ENCODE measurements around the gene TREML1.
A peak's percentile ranks its signal among the peaks of the same experiment; 100 is the strongest.

The TREML1 gene, protein sequence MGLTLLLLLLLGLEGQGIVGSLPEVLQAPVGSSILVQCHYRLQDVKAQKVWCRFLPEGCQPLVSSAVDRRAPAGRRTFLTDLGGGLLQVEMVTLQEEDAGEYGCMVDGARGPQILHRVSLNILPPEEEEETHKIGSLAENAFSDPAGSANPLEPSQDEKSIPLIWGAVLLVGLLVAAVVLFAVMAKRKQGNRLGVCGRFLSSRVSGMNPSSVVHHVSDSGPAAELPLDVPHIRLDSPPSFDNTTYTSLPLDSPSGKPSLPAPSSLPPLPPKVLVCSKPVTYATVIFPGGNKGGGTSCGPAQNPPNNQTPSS

GRCh38 chr6:41153992-41154625 is at the start of gene TREML1:
TREML1 (minus strand) TSS chr6:41154347; CDS start chr6:41154288, 59 bp downstream.
- no peak for DNase-seq (ENCODE audit: low read depth)
- no peak within 1 kb of the TSS for H3K9ac ChIP-seq (ENCODE audit: low read length)
- H3K9me3 ChIP-seq (ENCODE audit: control insufficient read depth, low read length), result no peaks in the 10 kb centered on the region
- no peaks in the 10 kb centered on the region for H3K4me1 ChIP-seq (ENCODE audit: control insufficient read depth, insufficient read depth, low read length)
- no peaks in the 10 kb centered on the region for H3K36me3 ChIP-seq (ENCODE audit: control insufficient read depth, insufficient read depth, low read length, severe bottlenecking)
- peaks cover 24% of the 10 kb centered on the region for H3K27me3 ChIP-seq (replicated peaks; ENCODE audit: control insufficient read depth, insufficient read depth, low read length)
- H3K4me3 ChIP-seq (ENCODE audit: low read length), result no peak within 1 kb of the TSS

GRCh38 chr6:41201764-41202173 is 47.6 kb upstream of the TREML1 start:
- Histone ChIP-seq H3K9me3 (ENCODE audit: control insufficient read depth, low read length) (peaks cover 6% of the 10 kb centered on the region), H3K36me3 (ENCODE audit: control insufficient read depth, insufficient read depth, low read length, severe bottlenecking) (no peaks in the 10 kb centered on the region), H3K9ac (ENCODE audit: low read length) (no peak overlapping the region), H3K27me3 (replicated peaks; ENCODE audit: control insufficient read depth, insufficient read depth, low read length) (peaks cover 8% of the 10 kb centered on the region), H3K4me1 (ENCODE audit: control insufficient read depth, insufficient read depth, low read length) (peaks cover 3% of the 10 kb centered on the region), H3K4me3 (ENCODE audit: low read length) (no peak overlapping the region)
- no peak for DNase-seq (ENCODE audit: low read depth)

DNA sequence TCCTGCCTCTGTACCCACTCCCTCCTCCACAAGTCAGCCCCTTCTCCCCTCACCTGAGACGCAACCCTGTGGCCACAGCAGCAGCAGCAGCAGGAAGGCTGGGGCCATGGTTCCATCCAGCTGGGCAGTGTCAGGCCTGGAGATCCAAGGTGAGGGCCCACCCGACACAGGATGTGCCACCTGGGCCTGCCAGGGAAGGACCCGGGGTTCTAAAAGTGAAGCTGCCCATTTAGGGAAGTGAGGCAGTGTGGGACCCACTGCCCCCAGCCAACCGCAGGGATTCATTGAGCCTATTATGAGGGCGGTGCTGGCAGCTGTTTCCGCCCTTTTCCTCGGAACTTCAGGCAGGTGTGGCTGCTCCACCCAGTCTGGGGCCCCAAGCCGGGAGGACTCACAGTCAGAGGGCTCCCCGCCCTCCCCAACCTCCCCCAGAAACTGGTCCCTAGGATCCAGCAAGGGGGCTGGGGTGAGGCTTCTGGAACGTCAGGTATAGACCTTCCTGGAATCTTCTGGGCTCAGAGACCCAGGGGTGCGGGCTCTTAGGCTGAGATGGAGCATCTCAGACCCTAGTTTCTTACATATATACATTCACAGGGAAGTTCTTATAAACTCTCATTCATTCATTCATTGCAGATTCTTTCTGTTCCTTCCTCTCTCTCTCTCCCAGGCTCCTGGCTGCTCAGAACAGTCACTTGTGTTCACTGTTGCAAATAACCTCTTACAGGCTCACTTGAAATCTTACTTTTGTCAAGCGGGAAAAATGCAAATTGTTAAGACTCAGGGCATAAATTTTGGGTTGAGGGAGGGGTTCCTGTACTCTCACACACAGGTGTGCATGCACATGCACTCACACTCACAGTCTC is 47.0 kb upstream of the TREML1 start, which contains the start of gene TREML2:
Gene TREML2, minus strand, starts transcription at position 249 of the 863 bp plus-strand sequence. Its CDS starts 141 bp downstream, at position 108.
- Histone ChIP-seq H3K4me1 (ENCODE audit: control insufficient read depth, insufficient read depth, low read length) (peaks cover 3% of the 10 kb centered on the region), H3K4me3 (ENCODE audit: low read length) (no peak within 1 kb of the TSS), H3K36me3 (ENCODE audit: control insufficient read depth, insufficient read depth, low read length, severe bottlenecking) (no peaks in the 10 kb centered on the region), H3K9me3 (ENCODE audit: control insufficient read depth, low read length) (peaks cover 6% of the 10 kb centered on the region), H3K27me3 (replicated peaks; ENCODE audit: control insufficient read depth, insufficient read depth, low read length) (peaks cover 12% of the 10 kb centered on the region), H3K9ac (ENCODE audit: low read length) (no peak within 1 kb of the TSS)
- DNase-seq (ENCODE audit: low read depth), result no peak

DNA sequence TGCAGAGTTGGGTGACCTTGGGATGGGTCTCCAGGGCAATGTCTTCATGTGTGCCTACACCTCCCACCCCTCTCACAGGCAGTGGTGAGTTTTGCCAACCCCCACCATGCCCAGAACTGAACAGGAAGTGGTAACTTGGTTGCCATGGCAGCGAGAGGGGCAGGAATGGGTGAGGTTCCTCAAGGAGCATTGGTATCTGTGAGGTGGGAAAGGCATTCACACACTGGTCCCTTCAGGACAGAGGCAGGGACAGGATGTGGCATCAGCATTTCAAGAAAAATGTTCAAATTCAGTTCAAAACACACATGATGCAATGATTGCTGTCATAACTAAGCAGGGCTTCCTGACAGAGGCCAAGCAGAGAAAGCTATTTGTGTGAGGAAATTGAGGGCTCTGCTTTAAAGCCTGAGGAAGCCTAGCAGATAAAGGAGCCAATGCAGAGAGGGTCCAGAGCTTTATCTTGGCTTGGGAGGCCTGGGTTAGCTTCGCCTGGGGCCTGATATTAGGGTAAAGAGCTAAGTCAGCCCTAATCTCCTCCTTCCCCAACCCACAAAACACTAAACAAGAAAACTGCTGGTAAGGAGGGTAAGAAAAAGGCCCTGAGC is 46.3 kb upstream of the TREML1 start:
- Histone ChIP-seq H3K9ac (ENCODE audit: low read length) (no peak overlapping the region), H3K4me1 (ENCODE audit: control insufficient read depth, insufficient read depth, low read length) (peaks cover 3% of the 10 kb centered on the region), H3K27me3 (replicated peaks; ENCODE audit: control insufficient read depth, insufficient read depth, low read length) (peaks cover 12% of the 10 kb centered on the region), H3K4me3 (ENCODE audit: low read length) (no peak overlapping the region), H3K9me3 (ENCODE audit: control insufficient read depth, low read length) (peaks cover 6% of the 10 kb centered on the region), H3K36me3 (ENCODE audit: control insufficient read depth, insufficient read depth, low read length, severe bottlenecking) (no peaks in the 10 kb centered on the region)
- DNase-seq (ENCODE audit: low read depth), result peak; percentile 44

DNA sequence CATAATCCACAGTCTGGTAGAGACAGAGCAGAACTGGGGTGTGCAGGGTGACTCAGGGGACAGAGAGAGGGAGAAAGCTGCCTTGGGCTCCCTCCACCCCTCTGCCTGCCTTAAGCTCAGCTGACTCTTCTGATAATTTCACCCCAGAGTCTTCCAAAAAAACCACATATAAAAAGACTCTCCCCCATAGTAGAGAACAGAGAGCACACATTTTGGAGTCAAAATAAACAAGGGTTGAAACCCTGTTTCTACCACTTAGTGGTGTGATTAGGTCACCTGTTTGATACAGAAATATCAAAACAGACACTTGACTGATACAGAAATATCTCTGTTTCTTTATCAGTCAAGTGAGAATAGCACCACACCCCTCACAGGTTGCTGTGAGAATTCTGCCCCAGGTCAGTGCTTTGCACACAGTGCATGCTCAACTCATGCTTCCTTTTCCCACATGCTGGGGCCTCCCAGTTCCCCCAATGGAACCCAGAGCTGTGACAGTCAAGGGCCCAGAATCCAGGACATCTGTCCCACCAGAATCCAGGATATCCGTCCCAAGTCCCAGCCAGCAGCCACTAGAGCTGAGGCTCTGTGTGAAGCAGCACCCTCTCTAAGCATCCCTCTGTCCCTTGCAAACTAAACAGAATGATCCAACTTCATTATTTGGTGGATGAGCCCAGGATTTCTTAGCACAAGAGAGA is 45.6 kb upstream of the TREML1 start:
- Histone ChIP-seq H3K9me3 (ENCODE audit: control insufficient read depth, low read length) (peaks cover under 1% of the 10 kb centered on the region), H3K4me3 (ENCODE audit: low read length) (no peak overlapping the region), H3K4me1 (ENCODE audit: control insufficient read depth, insufficient read depth, low read length) (peaks cover 3% of the 10 kb centered on the region), H3K27me3 (replicated peaks; ENCODE audit: control insufficient read depth, insufficient read depth, low read length) (peaks cover 14% of the 10 kb centered on the region), H3K9ac (ENCODE audit: low read length) (no peak overlapping the region), H3K36me3 (ENCODE audit: control insufficient read depth, insufficient read depth, low read length, severe bottlenecking) (no peaks in the 10 kb centered on the region)
- no peak for DNase-seq (ENCODE audit: low read depth)

- H3K4me1 ChIP-seq (ENCODE audit: control insufficient read depth, insufficient read depth, low read length), result peaks cover 3% of the 10 kb centered on the region
- H3K4me3 ChIP-seq (ENCODE audit: low read length), result no peak overlapping the region
- no peak overlapping the region for H3K9ac ChIP-seq (ENCODE audit: low read length)
- no peak for DNase-seq (ENCODE audit: low read depth)
- H3K9me3 ChIP-seq (ENCODE audit: control insufficient read depth, low read length), result no peaks in the 10 kb centered on the region
- no peaks in the 10 kb centered on the region for H3K36me3 ChIP-seq (ENCODE audit: control insufficient read depth, insufficient read depth, low read length, severe bottlenecking)
- peaks cover 29% of the 10 kb centered on the region for H3K27me3 ChIP-seq (replicated peaks; ENCODE audit: control insufficient read depth, insufficient read depth, low read length)
These were observed 43.1 kb upstream of the TREML1 start for GRCh38 chr6:41197234-41197633.

DNA sequence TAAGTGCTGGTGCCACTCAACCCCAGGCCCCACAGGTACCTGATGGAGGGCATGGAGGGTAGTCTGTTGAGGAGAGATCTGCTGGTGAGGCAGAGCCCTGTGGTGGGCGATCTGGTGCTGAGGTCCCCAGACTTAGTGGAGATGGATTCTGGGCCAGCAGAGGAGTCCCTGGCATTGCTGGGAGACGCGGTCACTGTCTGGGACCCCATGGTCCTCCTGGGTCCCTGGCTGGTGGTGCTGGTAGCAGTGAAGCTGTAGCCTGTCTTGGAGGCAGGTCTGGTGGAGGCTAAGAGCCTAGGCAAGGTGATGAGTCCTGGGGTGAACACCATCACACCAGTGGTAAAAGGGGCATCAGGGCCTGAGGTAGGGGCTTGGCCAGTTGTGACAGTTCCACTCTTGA is 40.2 kb upstream of the TREML1 start:
- H3K4me3 ChIP-seq (ENCODE audit: low read length), result no peak overlapping the region
- H3K9ac ChIP-seq (ENCODE audit: low read length), result no peak overlapping the region
- H3K36me3 ChIP-seq (ENCODE audit: control insufficient read depth, insufficient read depth, low read length, severe bottlenecking), result no peaks in the 10 kb centered on the region
- no peak for DNase-seq (ENCODE audit: low read depth)
- H3K9me3 ChIP-seq (ENCODE audit: control insufficient read depth, low read length), result peaks cover 11% of the 10 kb centered on the region
- H3K27me3 ChIP-seq (replicated peaks; ENCODE audit: control insufficient read depth, insufficient read depth, low read length), result peaks cover 25% of the 10 kb centered on the region
- no peaks in the 10 kb centered on the region for H3K4me1 ChIP-seq (ENCODE audit: control insufficient read depth, insufficient read depth, low read length)

DNA sequence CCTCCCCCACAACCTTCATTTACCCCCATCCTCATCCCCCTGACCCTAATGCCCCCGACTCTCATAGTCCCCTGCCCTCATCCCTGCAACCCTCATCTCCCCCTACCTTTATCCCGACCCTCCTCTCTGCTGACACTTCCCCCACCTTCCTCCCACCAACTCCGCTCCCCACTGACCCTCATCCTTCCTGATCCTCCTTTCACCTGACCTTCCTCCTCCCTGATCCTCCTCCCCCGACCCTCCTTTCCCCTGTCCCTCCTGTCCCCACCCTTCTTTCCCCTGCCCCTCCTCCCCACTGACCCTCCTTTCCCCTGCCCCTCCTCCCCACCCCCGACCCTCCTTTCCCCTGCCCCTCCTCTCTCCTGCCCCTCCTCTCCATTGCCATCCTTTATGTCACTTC is 39.7 kb upstream of the TREML1 start:
- Histone ChIP-seq H3K4me3 (ENCODE audit: low read length) (no peak overlapping the region), H3K9ac (ENCODE audit: low read length) (no peak overlapping the region), H3K9me3 (ENCODE audit: control insufficient read depth, low read length) (peaks cover 11% of the 10 kb centered on the region), H3K36me3 (ENCODE audit: control insufficient read depth, insufficient read depth, low read length, severe bottlenecking) (no peaks in the 10 kb centered on the region), H3K4me1 (ENCODE audit: control insufficient read depth, insufficient read depth, low read length) (no peaks in the 10 kb centered on the region), H3K27me3 (replicated peaks; ENCODE audit: control insufficient read depth, insufficient read depth, low read length) (peaks cover 26% of the 10 kb centered on the region)
- DNase-seq (ENCODE audit: low read depth), result no peak

DNA sequence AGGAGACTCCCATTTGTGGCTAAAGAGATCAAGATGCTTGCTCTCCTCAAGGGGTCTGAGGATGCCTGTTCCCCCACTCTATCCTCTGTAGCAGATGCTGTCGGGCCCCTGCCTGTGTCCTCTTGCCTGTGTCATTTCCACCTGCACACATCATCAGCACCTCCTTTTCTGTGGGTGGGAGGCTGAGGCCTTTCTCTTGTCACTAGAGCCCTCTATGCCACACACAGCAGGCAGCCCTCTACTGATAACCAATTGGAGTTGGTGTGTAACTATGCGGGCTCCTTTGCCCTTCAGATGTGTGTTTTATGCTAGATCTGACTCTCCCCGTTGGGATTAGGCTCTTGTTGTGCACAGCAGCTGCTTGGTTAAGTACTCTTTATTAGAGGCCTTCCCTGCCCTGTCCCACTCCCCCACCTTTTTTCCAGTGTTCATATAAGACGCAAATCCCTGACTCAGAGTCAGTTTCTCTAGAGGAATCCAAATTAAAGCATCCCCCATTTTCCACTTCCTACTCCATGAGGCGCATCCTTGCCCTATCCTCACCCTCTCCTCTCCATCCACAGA is 39.1 kb upstream of the TREML1 start:
- Histone ChIP-seq H3K27me3 (replicated peaks; ENCODE audit: control insufficient read depth, insufficient read depth, low read length) (peaks cover 32% of the 10 kb centered on the region), H3K9ac (ENCODE audit: low read length) (no peak overlapping the region), H3K9me3 (ENCODE audit: control insufficient read depth, low read length) (peaks cover 11% of the 10 kb centered on the region), H3K36me3 (ENCODE audit: control insufficient read depth, insufficient read depth, low read length, severe bottlenecking) (no peaks in the 10 kb centered on the region), H3K4me1 (ENCODE audit: control insufficient read depth, insufficient read depth, low read length) (no peaks in the 10 kb centered on the region), H3K4me3 (ENCODE audit: low read length) (no peak overlapping the region)
- no peak for DNase-seq (ENCODE audit: low read depth)

DNA sequence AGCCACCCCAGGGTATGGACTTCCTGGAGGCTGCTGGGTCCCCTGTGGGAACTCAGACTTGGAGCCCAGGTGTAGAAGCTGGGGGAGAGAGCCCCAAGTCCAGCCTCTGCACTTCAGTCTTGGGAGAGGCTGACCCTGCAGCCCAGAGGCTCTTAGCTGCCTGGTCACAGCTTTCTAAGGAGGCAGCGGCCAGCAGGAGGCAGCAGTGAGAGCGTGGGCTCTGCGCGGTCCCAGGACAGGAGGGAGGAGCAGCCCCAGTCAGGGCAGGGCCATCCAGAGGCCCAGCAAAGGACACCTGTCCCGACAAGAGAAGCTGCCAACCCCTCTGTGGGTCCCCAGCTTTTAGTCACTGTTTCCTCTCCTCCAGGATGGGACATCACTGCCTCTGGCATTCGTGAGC is 37.4 kb upstream of the TREML1 start:
- Histone ChIP-seq H3K4me3 (ENCODE audit: low read length) (no peak overlapping the region), H3K9ac (ENCODE audit: low read length) (no peak overlapping the region), H3K36me3 (ENCODE audit: control insufficient read depth, insufficient read depth, low read length, severe bottlenecking) (no peaks in the 10 kb centered on the region), H3K27me3 (replicated peaks; ENCODE audit: control insufficient read depth, insufficient read depth, low read length) (peaks cover 39% of the 10 kb centered on the region), H3K9me3 (ENCODE audit: control insufficient read depth, low read length) (peaks cover 11% of the 10 kb centered on the region), H3K4me1 (ENCODE audit: control insufficient read depth, insufficient read depth, low read length) (no peaks in the 10 kb centered on the region)
- DNase-seq (ENCODE audit: low read depth), result peak; percentile 22
